Nephron (organoid): ENCODE data around the gene LRP5.

Source experiments
- H3K27ac Mint-ChIP-seq, 3 experiments: 2 replicates each; pipeline ENCODE4 v1.8.0; 2020; ENCODE audit warnings: mixed read lengths in 3 of 3, mild to moderate bottlenecking in 2 of 3, moderate library complexity in 1 of 3
- H3K27me3 Mint-ChIP-seq: 2 replicates; pipeline ENCODE4 v1.8.0; 2021; ENCODE audit warnings: low read depth, mild to moderate bottlenecking, moderate library complexity, mixed read lengths
- H3K36me3 Mint-ChIP-seq: 2 replicates; pipeline ENCODE4 v1.8.0; 2020; ENCODE audit warnings: low read depth, mixed read lengths
- H3K4me1 Mint-ChIP-seq: 2 replicates; pipeline ENCODE4 v1.8.0; 2020; ENCODE audit warnings: mixed read lengths
- H3K4me3 Mint-ChIP-seq, 3 experiments: 2 replicates each; pipeline ENCODE4 v1.8.0; 2020; ENCODE audit warnings: mild to moderate bottlenecking in 3 of 3, mixed read lengths in 3 of 3, moderate library complexity in 2 of 3
- H3K9me3 Mint-ChIP-seq: 2 replicates; pipeline ENCODE4 v1.8.0; 2020; ENCODE audit warnings: mixed read lengths
- CTCF ChIP-seq, 3 experiments: fragments of 200-600 bp; sonication (generic); IDR thresholded peaks; one replicate each; pipeline ENCODE4 v1.5.0; 2021; ENCODE audit warnings: antibody characterized with exemption in 3 of 3; ENCODE audit not compliant: unreplicated experiment in 3 of 3

Gene LRP5

GRCh38 chr11:68416070-68416578, 103.7 kb downstream of the LRP5 start:
- Mint-ChIP-seq H3K27me3 (no peaks in the 10 kb centered on the region), H3K27ac (no peak overlapping the region), H3K4me1 (peaks cover 9% of the 10 kb centered on the region), H3K4me3 (no peak overlapping the region), H3K36me3 (peaks cover 60% of the 10 kb centered on the region), H3K9me3 (no peaks in the 10 kb centered on the region)
- TF ChIP-seq CTCF (IDR thresholded peaks at IDR 0.05; ENCODE audit: unreplicated experiment in 3 of 3): no peak

- H3K27ac Mint-ChIP-seq: peak overlapping the region in 1 of 3 experiments; percentile 89
- H3K4me1 Mint-ChIP-seq: peaks cover 13% of the 10 kb centered on the region
- no peak overlapping the region for H3K4me3 Mint-ChIP-seq
These were observed 106.3 kb downstream of the LRP5 start for GRCh38 chr11:68418648-68419047.

GRCh38 chr11:68420171-68420570, 107.8 kb downstream of the LRP5 start:
- no peak for TF ChIP-seq CTCF (IDR thresholded peaks at IDR 0.05; ENCODE audit: unreplicated experiment in 3 of 3)
- H3K9me3 Mint-ChIP-seq: no peaks in the 10 kb centered on the region

More at GRCh38 chr11:68418648-68419047, 106.3 kb downstream of the LRP5 start:
- peaks cover 3% of the 10 kb centered on the region for H3K27me3 Mint-ChIP-seq
- H3K9me3 Mint-ChIP-seq: no peaks in the 10 kb centered on the region
- peaks cover 57% of the 10 kb centered on the region for H3K36me3 Mint-ChIP-seq
- no peak for TF ChIP-seq CTCF (IDR thresholded peaks at IDR 0.05; ENCODE audit: unreplicated experiment in 3 of 3)

GRCh38 chr11:68423481-68423880, 111.1 kb downstream of the LRP5 start:
- no peak for TF ChIP-seq CTCF (IDR thresholded peaks at IDR 0.05; ENCODE audit: unreplicated experiment in 3 of 3)
- Mint-ChIP-seq H3K9me3 (peaks cover 3% of the 10 kb centered on the region), H3K27ac (no peak overlapping the region), H3K36me3 (peaks cover 71% of the 10 kb centered on the region), H3K4me1 (peaks cover 13% of the 10 kb centered on the region), H3K27me3 (peaks cover 3% of the 10 kb centered on the region), H3K4me3 (no peak overlapping the region)

More at GRCh38 chr11:68420171-68420570, 107.8 kb downstream of the LRP5 start:
- Mint-ChIP-seq H3K27me3 (peaks cover 3% of the 10 kb centered on the region), H3K4me3 (no peak overlapping the region), H3K4me1 (peaks cover 17% of the 10 kb centered on the region), H3K36me3 (peaks cover 58% of the 10 kb centered on the region), H3K27ac (no peak overlapping the region)

GRCh38 chr11:68424101-68424632, 111.8 kb downstream of the LRP5 start:
- peaks cover 72% of the 10 kb centered on the region for H3K36me3 Mint-ChIP-seq

More at GRCh38 chr11:68424101-68424632, 111.8 kb downstream of the LRP5 start:
- peaks cover 8% of the 10 kb centered on the region for H3K9me3 Mint-ChIP-seq
- H3K27ac Mint-ChIP-seq: no peak overlapping the region
- H3K4me3 Mint-ChIP-seq: no peak overlapping the region
- no peak for TF ChIP-seq CTCF (IDR thresholded peaks at IDR 0.05; ENCODE audit: unreplicated experiment in 3 of 3)
- peaks cover 3% of the 10 kb centered on the region for H3K27me3 Mint-ChIP-seq
- peaks cover 13% of the 10 kb centered on the region for H3K4me1 Mint-ChIP-seq
